CD14-positive monocyte (primary cell): Measurements from ENCODE around the gene HHIPL1. TPM values are rescaled to one million over a fixed set of nuclear protein-coding genes. Genes with fewer than 3 reads are reported as not detected.

ENCODE experiments used
- DNase-seq, 3 donors: peaks; one replicate each; pipeline ENCODE4 v3.0.0-alpha.2; 2011 to 2022
- H2AFZ ChIP-seq: 2 replicates; pipeline ENCODE4 v1.6.0; 2012; ENCODE audit warnings: mild to moderate bottlenecking, low read depth, low read length, inconsistent platforms; ENCODE audit not compliant: insufficient read depth, poor library complexity, severe bottlenecking
- H3K27ac ChIP-seq, 2 donors: 1 replicate in 1 of 2; 2 replicates in 1 of 2; pipeline ENCODE4 v1.5.1; 2012 to 2013; ENCODE audit warnings: low read length in 2 of 2, control low read depth in 1 of 2, inconsistent platforms in 1 of 2, low read depth in 1 of 2, mild to moderate bottlenecking in 1 of 2
- H3K27me3 ChIP-seq, 2 donors: one replicate each; pipeline versions ENCODE4 v1.6.0 to v1.6.1; 2011 to 2013; ENCODE audit warnings: low read length in 2 of 2; ENCODE audit not compliant: control insufficient read depth in 2 of 2, insufficient read depth in 2 of 2
- H3K36me3 ChIP-seq, 2 donors: replicated peaks in 1 of 2; 1 replicate in 1 of 2; 2 replicates in 1 of 2; pipeline versions ENCODE4 v1.5.1 to v1.6.1; 2012 to 2013; ENCODE audit warnings: low read length in 2 of 2, control low read depth in 1 of 2, inconsistent platforms in 1 of 2, mild to moderate bottlenecking in 1 of 2; ENCODE audit not compliant: insufficient read depth in 2 of 2, control insufficient read depth in 1 of 2
- H3K4me1 ChIP-seq, 2 donors: 1 replicate in 1 of 2; 2 replicates in 1 of 2; pipeline versions ENCODE4 v1.5.1 to v1.6.1; 2012 to 2013; ENCODE audit warnings: low read length in 2 of 2, control low read depth in 1 of 2, inconsistent platforms in 1 of 2, mild to moderate bottlenecking in 1 of 2, moderate library complexity in 1 of 2; ENCODE audit not compliant: insufficient read depth in 2 of 2, control insufficient read depth in 1 of 2
- H3K4me2 ChIP-seq: replicated peaks from 2 replicates; pipeline ENCODE3; 2012; ENCODE audit warnings: low read length, moderate library complexity, mild to moderate bottlenecking; ENCODE audit not compliant: poor library complexity, severe bottlenecking; ENCODE audit errors: extremely low read depth
- H3K4me3 ChIP-seq, 3 experiments: fragments of 200-600 bp in 1 of 3; sonication (generic) in 1 of 3; replicated peaks in 1 of 3; 1 replicate in 2 of 3; 2 replicates in 1 of 3; pipeline ENCODE4 v1.5.1; 2011 to 2013; ENCODE audit warnings: low read length in 3 of 3, mild to moderate bottlenecking in 3 of 3, control low read depth in 2 of 3, low read depth in 2 of 3, inconsistent platforms in 1 of 3, moderate library complexity in 1 of 3
- H3K79me2 ChIP-seq: 2 replicates; pipeline ENCODE4 v1.6.0; 2012; ENCODE audit warnings: mild to moderate bottlenecking, control low read depth, inconsistent platforms, low read length, moderate library complexity; ENCODE audit not compliant: insufficient read depth
- H3K9ac ChIP-seq: 2 replicates; pipeline ENCODE4 v1.6.0; 2017; ENCODE audit warnings: low read length, mild to moderate bottlenecking; ENCODE audit not compliant: insufficient read depth, poor library complexity, severe bottlenecking
- H3K9me3 ChIP-seq, 2 donors: replicated peaks in 1 of 2; 1 replicate in 1 of 2; 2 replicates in 1 of 2; pipeline versions ENCODE4 v1.5.1 to v1.6.1; 2012 to 2013; ENCODE audit warnings: low read length in 2 of 2, control low read depth in 1 of 2; ENCODE audit not compliant: control insufficient read depth in 1 of 2, insufficient read depth in 1 of 2
- H4K20me1 ChIP-seq: 2 replicates; pipeline ENCODE4 v1.6.0; 2012; ENCODE audit warnings: mild to moderate bottlenecking, low read length, control low read depth, moderate library complexity; ENCODE audit not compliant: insufficient read depth
- H3K27ac Mint-ChIP-seq, 7 donors: one replicate each; pipeline ENCODE4 v1.8.0; 2020; ENCODE audit warnings: mild to moderate bottlenecking in 7 of 7, mixed read lengths in 7 of 7, moderate library complexity in 6 of 7, inconsistent platforms in 2 of 7
- H3K27me3 Mint-ChIP-seq, 3 donors: one replicate each; pipeline ENCODE4 v1.8.0; 2021 to 2022; ENCODE audit warnings: low read depth in 3 of 3, mild to moderate bottlenecking in 3 of 3, mixed read lengths in 3 of 3, moderate library complexity in 3 of 3, inconsistent platforms in 1 of 3
- H3K36me3 Mint-ChIP-seq, 2 donors: one replicate each; pipeline ENCODE4 v1.8.0; 2020; ENCODE audit warnings: mixed read lengths in 2 of 2, inconsistent platforms in 1 of 2, mild to moderate bottlenecking in 1 of 2
- H3K4me1 Mint-ChIP-seq: one replicate; pipeline ENCODE4 v1.8.0; 2020; ENCODE audit warnings: mild to moderate bottlenecking, mixed read lengths
- H3K4me3 Mint-ChIP-seq, 2 donors: one replicate each; pipeline ENCODE4 v1.8.0; 2020; ENCODE audit warnings: mild to moderate bottlenecking in 2 of 2, mixed read lengths in 2 of 2, moderate library complexity in 1 of 2
- H3K9me3 Mint-ChIP-seq, 7 donors: one replicate each; pipeline ENCODE4 v1.8.0; 2020 to 2022; ENCODE audit warnings: mixed read lengths in 7 of 7, mild to moderate bottlenecking in 6 of 7, moderate library complexity in 6 of 7, inconsistent platforms in 2 of 7
- WGBS: methylation state at CpG from one replicate; pipeline ENCODE4 v1.1.5; 2013; ENCODE audit warnings: missing lambda C conversion rate; ENCODE audit not compliant: insufficient coverage; 5-methylcytosine and 5-hydroxymethylcytosine counted together
- intact Hi-C, 2 donors: fragments of 100-400 bp; cut with micrococcal nuclease; formaldehyde crosslinking; loops; one replicate each; pipeline versions ENCODE4 v1.15.0 to v1.15.1; 2023
- polyA plus RNA-seq, 3 donors: library from polyadenylated mRNA; depleted of rRNA in 1 of 3; unstranded in 2 of 3; stranded (reverse) in 1 of 3; fragments of 300-500 nt in 2 of 3; fragments of >200 nt in 1 of 3; fragmentation: Illumina TruSeq in 2 of 3; gene quantifications; 1 replicate in 2 of 3; 2 replicates in 1 of 3; pipeline ENCODE4 v1.2.3, GENCODE V29; 2012 to 2021
- TF ChIP-seq, protein P1 (sequence below): fragments of 200-600 bp; IDR thresholded peaks from one replicate; pipeline ENCODE4 v1.8.0; 2022; ENCODE audit warnings: antibody characterized with exemption, mild to moderate bottlenecking

The HHIPL1 gene
- polyA plus RNA-seq, 3 donors = 0.09 TPM; not detected in 2

DNA sequence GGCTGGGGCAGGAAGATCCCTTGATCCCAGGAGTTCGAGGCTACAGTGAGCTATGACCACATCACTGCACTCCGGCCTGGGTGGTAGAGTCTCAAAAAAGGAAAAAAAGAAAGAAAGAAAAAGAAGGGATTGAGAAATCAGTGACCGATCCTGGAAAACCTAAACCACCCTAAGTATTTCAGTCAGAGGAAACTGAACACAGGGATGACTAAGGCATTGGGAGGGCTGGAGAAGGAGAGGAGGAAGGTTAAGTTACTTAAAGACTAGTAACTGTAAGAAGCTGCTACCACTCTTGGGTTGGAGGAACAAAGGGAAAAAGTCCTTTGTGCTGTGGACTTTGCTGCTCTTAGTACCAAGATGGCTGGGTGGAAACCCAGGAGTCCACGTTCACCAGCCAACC lies 10.6 kb downstream of the HHIPL1 start:
- no peak overlapping the region for H3K9ac ChIP-seq
- Mint-ChIP-seq H3K27ac (no peak overlapping the region), H3K4me3 (no peak overlapping the region), H3K36me3 (no peaks in the 10 kb centered on the region), H3K27me3 (peaks cover 43 to 48% (median 47%) of the 10 kb centered on the region in 3 donors), H3K9me3 (peaks cover 0 to 3% (median 0%) of the 10 kb centered on the region in 7 donors), H3K4me1 (no peaks in the 10 kb centered on the region)
- no peaks in the 10 kb centered on the region for H4K20me1 ChIP-seq
- no peak overlapping the region for H3K4me2 ChIP-seq
- no peaks in the 10 kb centered on the region for H3K4me1 ChIP-seq
- TF ChIP-seq, protein P1, sequence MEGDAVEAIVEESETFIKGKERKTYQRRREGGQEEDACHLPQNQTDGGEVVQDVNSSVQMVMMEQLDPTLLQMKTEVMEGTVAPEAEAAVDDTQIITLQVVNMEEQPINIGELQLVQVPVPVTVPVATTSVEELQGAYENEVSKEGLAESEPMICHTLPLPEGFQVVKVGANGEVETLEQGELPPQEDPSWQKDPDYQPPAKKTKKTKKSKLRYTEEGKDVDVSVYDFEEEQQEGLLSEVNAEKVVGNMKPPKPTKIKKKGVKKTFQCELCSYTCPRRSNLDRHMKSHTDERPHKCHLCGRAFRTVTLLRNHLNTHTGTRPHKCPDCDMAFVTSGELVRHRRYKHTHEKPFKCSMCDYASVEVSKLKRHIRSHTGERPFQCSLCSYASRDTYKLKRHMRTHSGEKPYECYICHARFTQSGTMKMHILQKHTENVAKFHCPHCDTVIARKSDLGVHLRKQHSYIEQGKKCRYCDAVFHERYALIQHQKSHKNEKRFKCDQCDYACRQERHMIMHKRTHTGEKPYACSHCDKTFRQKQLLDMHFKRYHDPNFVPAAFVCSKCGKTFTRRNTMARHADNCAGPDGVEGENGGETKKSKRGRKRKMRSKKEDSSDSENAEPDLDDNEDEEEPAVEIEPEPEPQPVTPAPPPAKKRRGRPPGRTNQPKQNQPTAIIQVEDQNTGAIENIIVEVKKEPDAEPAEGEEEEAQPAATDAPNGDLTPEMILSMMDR = no peak
- H3K4me3 ChIP-seq = no peak overlapping the region
- DNase-seq = no peak
- intact Hi-C loops = no loop called here
- H2AFZ ChIP-seq = no peak overlapping the region
- no CpG with 5 or more reads among the region's 4 CpGs for WGBS
- no peaks in the 10 kb centered on the region for H3K79me2 ChIP-seq
- no peaks in the 10 kb centered on the region for H3K36me3 ChIP-seq
- no peaks in the 10 kb centered on the region for H3K9me3 ChIP-seq
- H3K27me3 ChIP-seq = peaks cover 19 to 28% of the 10 kb centered on the region in 2 donors
- H3K27ac ChIP-seq = no peak overlapping the region

GRCh38 chr14:99656171-99656570 lies 11.2 kb downstream of the HHIPL1 start:
- 84% methylated on average over 3 of the region's 5 CpGs for WGBS
- Histone ChIP-seq H2AFZ (no peak overlapping the region), H4K20me1 (no peaks in the 10 kb centered on the region), H3K4me1 (no peaks in the 10 kb centered on the region), H3K27me3 (peaks cover 26 to 34% of the 10 kb centered on the region in 2 donors), H3K36me3 (no peaks in the 10 kb centered on the region), H3K79me2 (no peaks in the 10 kb centered on the region), H3K4me3 (no peak overlapping the region), H3K4me2 (no peak overlapping the region), H3K9ac (no peak overlapping the region), H3K27ac (no peak overlapping the region), H3K9me3 (no peaks in the 10 kb centered on the region)
- Mint-ChIP-seq H3K27ac (no peak overlapping the region), H3K4me3 (no peak overlapping the region), H3K36me3 (no peaks in the 10 kb centered on the region), H3K27me3 (peaks cover 49 to 54% (median 52%) of the 10 kb centered on the region in 3 donors), H3K4me1 (no peaks in the 10 kb centered on the region), H3K9me3 (peaks cover 0 to 3% (median 0%) of the 10 kb centered on the region in 7 donors)
- intact Hi-C loops = no loop called here
- DNase-seq = no peak
- TF ChIP-seq, protein P1 = no peak
